SK-N-SH treated with all-trans-retinoic acid at 6 μM for 48 hours (cell line): ENCODE results near the gene ERGIC1.

Experiments
- CSDC2 ChIP-seq: fragments of 250-450 bp; sonication (Bioruptor Pico); IDR thresholded peaks from 2 replicates; pipeline ENCODE4 v1.5.0; 2020; ENCODE audit warnings: mild to moderate bottlenecking, moderate library complexity
- ESRRG ChIP-seq: fragments of 250-450 bp; sonication (Bioruptor Pico); IDR thresholded peaks from 2 replicates; pipeline ENCODE4 v1.6.1; 2021; ENCODE audit warnings: mild to moderate bottlenecking
- PPARA ChIP-seq: fragments of 250-450 bp; sonication (Bioruptor Pico); IDR thresholded peaks from 2 replicates; pipeline ENCODE4 v1.5.0; 2020; ENCODE audit warnings: mild to moderate bottlenecking, borderline replicate concordance
- RARB ChIP-seq: fragments of 250-450 bp; sonication (Bioruptor Pico); IDR thresholded peaks from 2 replicates; pipeline ENCODE4 v1.8.0; 2021; ENCODE audit warnings: mild to moderate bottlenecking, moderate library complexity
- TCF4 ChIP-seq: fragments of 250-450 bp; sonication (Bioruptor Pico); IDR thresholded peaks from 2 replicates; pipeline ENCODE4 v1.8.0; 2021; ENCODE audit warnings: mild to moderate bottlenecking, moderate library complexity, borderline replicate concordance
- TOX ChIP-seq: fragments of 250-450 bp; sonication (Bioruptor Pico); IDR thresholded peaks from 2 replicates; pipeline ENCODE4 v1.8.0; 2021; ENCODE audit warnings: mild to moderate bottlenecking, moderate library complexity, borderline replicate concordance
- ZFP3 ChIP-seq: fragments of 250-450 bp; sonication (Bioruptor Pico); IDR thresholded peaks from 2 replicates; pipeline ENCODE4 v1.5.0; 2020; ENCODE audit warnings: mild to moderate bottlenecking, moderate library complexity
- ZFP30 ChIP-seq: fragments of 450-650 bp; formaldehyde crosslinking; IDR thresholded peaks from 2 replicates; pipeline ENCODE4 v1.5.0; 2022; ENCODE audit warnings: mild to moderate bottlenecking, moderate library complexity
- ZNF70 ChIP-seq: fragments of 450-650 bp; formaldehyde crosslinking; IDR thresholded peaks from 2 replicates; pipeline ENCODE4 v1.5.0; 2020; ENCODE audit warnings: mild to moderate bottlenecking, moderate library complexity
- ZNF8 ChIP-seq: fragments of 450-650 bp; formaldehyde crosslinking; IDR thresholded peaks from 2 replicates; pipeline ENCODE4 v1.5.0; 2020; ENCODE audit warnings: mild to moderate bottlenecking, moderate library complexity
- TF ChIP-seq, protein P1 (sequence below): fragments of 250-450 bp; sonication (Bioruptor Pico); IDR thresholded peaks from 2 replicates; pipeline ENCODE4 v1.5.1; 2020; ENCODE audit warnings: low read depth, mild to moderate bottlenecking, moderate library complexity
- TF ChIP-seq, protein P2 (sequence below): fragments of 250-450 bp; sonication (Bioruptor Pico); IDR thresholded peaks from 2 replicates; pipeline ENCODE4 v1.8.0; 2020; ENCODE audit warnings: mild to moderate bottlenecking, moderate library complexity, borderline replicate concordance

- TF ChIP-seq, protein P1, sequence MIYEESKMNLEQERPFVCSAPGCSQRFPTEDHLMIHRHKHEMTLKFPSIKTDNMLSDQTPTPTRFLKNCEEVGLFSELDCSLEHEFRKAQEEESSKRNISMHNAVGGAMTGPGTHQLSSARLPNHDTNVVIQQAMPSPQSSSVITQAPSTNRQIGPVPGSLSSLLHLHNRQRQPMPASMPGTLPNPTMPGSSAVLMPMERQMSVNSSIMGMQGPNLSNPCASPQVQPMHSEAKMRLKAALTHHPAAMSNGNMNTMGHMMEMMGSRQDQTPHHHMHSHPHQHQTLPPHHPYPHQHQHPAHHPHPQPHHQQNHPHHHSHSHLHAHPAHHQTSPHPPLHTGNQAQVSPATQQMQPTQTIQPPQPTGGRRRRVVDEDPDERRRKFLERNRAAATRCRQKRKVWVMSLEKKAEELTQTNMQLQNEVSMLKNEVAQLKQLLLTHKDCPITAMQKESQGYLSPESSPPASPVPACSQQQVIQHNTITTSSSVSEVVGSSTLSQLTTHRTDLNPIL (CRISPR knock-in tag), result no peak
- no peak for TF ChIP-seq ZNF8 (CRISPR knock-in tag)
- TF ChIP-seq ESRRG (CRISPR knock-in tag), result no peak
- TF ChIP-seq CSDC2, result no peak
- TF ChIP-seq, protein P2, sequence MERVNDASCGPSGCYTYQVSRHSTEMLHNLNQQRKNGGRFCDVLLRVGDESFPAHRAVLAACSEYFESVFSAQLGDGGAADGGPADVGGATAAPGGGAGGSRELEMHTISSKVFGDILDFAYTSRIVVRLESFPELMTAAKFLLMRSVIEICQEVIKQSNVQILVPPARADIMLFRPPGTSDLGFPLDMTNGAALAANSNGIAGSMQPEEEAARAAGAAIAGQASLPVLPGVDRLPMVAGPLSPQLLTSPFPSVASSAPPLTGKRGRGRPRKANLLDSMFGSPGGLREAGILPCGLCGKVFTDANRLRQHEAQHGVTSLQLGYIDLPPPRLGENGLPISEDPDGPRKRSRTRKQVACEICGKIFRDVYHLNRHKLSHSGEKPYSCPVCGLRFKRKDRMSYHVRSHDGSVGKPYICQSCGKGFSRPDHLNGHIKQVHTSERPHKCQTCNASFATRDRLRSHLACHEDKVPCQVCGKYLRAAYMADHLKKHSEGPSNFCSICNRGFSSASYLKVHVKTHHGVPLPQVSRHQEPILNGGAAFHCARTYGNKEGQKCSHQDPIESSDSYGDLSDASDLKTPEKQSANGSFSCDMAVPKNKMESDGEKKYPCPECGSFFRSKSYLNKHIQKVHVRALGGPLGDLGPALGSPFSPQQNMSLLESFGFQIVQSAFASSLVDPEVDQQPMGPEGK (CRISPR knock-in tag), result no peak
- TF ChIP-seq TCF4, result no peak
- TF ChIP-seq PPARA (CRISPR knock-in tag), result no peak
- no peak for TF ChIP-seq TOX (CRISPR knock-in tag)
- TF ChIP-seq ZNF70 (CRISPR knock-in tag), result no peak
- TF ChIP-seq ZFP30 (CRISPR knock-in tag), result no peak
- TF ChIP-seq RARB (CRISPR knock-in tag), result no peak
- no peak for TF ChIP-seq ZFP3 (CRISPR knock-in tag)
Observed at GRCh38 chr5:172861461-172861860, 27.4 kb downstream of the ERGIC1 start.
